ENCODE results near the gene ERC1.
A peak's percentile ranks its signal among the peaks of the same experiment; 100 is the strongest.

Gene ERC1

GRCh38 chr12:1523558-1524050 lies 532.6 kb downstream of the ERC1 start:
- 0 out of 2 replicates have a peak overlapping the region, but pooled peaks have one; percentile 12 for H3K4me3 ChIP-seq (ENCODE audit: low read depth, low read length)
- no peak overlapping the region; the same call in 1 of the 2 replicates for H3K27ac ChIP-seq (ENCODE audit: low read depth, low read length)
- no peaks in the 10 kb centered on the region for H3K9me3 ChIP-seq (ENCODE audit: control insufficient read depth, insufficient read depth, low read depth, low read length)
- peak overlapping the region; percentile 42 for H3K9ac ChIP-seq (ENCODE audit: low read length)
- peaks cover 26% of the 10 kb centered on the region for H3K4me1 ChIP-seq (ENCODE audit: control insufficient read depth, insufficient read depth, low read length)
- H3K36me3 ChIP-seq (ENCODE audit: control insufficient read depth, insufficient read depth, low read length): no peaks in the 10 kb centered on the region
- H3K27me3 ChIP-seq (ENCODE audit: control insufficient read depth, insufficient read depth, low read length): peaks cover 40% of the 10 kb centered on the region

- Histone ChIP-seq H3K27ac (ENCODE audit: low read depth, low read length) (no peak overlapping the region), H3K36me3 (ENCODE audit: control insufficient read depth, insufficient read depth, low read length) (no peaks in the 10 kb centered on the region), H3K4me1 (ENCODE audit: control insufficient read depth, insufficient read depth, low read length) (peaks cover 20% of the 10 kb centered on the region), H3K4me3 (ENCODE audit: low read depth, low read length) (no peak overlapping the region), H3K27me3 (ENCODE audit: control insufficient read depth, insufficient read depth, low read length) (peaks cover 57% of the 10 kb centered on the region), H3K9ac (ENCODE audit: low read length) (no peak overlapping the region), H3K9me3 (ENCODE audit: control insufficient read depth, insufficient read depth, low read depth, low read length) (no peaks in the 10 kb centered on the region)
Measured at GRCh38 chr12:1525858-1526257, 534.8 kb downstream of the ERC1 start.

- Histone ChIP-seq H3K4me1 (ENCODE audit: control insufficient read depth, insufficient read depth, low read length) (peaks cover 20% of the 10 kb centered on the region), H3K36me3 (ENCODE audit: control insufficient read depth, insufficient read depth, low read length) (no peaks in the 10 kb centered on the region), H3K9ac (ENCODE audit: low read length) (no peak overlapping the region), H3K9me3 (ENCODE audit: control insufficient read depth, insufficient read depth, low read depth, low read length) (no peaks in the 10 kb centered on the region), H3K27me3 (ENCODE audit: control insufficient read depth, insufficient read depth, low read length) (peaks cover 77% of the 10 kb centered on the region), H3K4me3 (ENCODE audit: low read depth, low read length) (no peak overlapping the region), H3K27ac (ENCODE audit: low read depth, low read length) (no peak overlapping the region)
Measured at GRCh38 chr12:1527789-1528188, 536.8 kb downstream of the ERC1 start.

GRCh38 chr12:1528791-1529190 lies 537.8 kb downstream of the ERC1 start:
- Histone ChIP-seq H3K27me3 (ENCODE audit: control insufficient read depth, insufficient read depth, low read length) (peaks cover 86% of the 10 kb centered on the region), H3K9me3 (ENCODE audit: control insufficient read depth, insufficient read depth, low read depth, low read length) (no peaks in the 10 kb centered on the region), H3K9ac (ENCODE audit: low read length) (no peak overlapping the region), H3K4me1 (ENCODE audit: control insufficient read depth, insufficient read depth, low read length) (peaks cover 17% of the 10 kb centered on the region), H3K36me3 (ENCODE audit: control insufficient read depth, insufficient read depth, low read length) (no peaks in the 10 kb centered on the region), H3K4me3 (ENCODE audit: low read depth, low read length) (no peak overlapping the region), H3K27ac (ENCODE audit: low read depth, low read length) (no peak overlapping the region)

- Histone ChIP-seq H3K27me3 (ENCODE audit: control insufficient read depth, insufficient read depth, low read length) (peaks cover 85% of the 10 kb centered on the region), H3K4me3 (ENCODE audit: low read depth, low read length) (peak overlapping the region; percentile 61)
Measured at GRCh38 chr12:1529228-1529861, 538.3 kb downstream of the ERC1 start.

GRCh38 chr12:1529862-1530591 lies 539.0 kb downstream of the ERC1 start:
- Histone ChIP-seq H3K9me3 (ENCODE audit: control insufficient read depth, insufficient read depth, low read depth, low read length) (no peaks in the 10 kb centered on the region), H3K9ac (ENCODE audit: low read length) (no peak overlapping the region), H3K36me3 (ENCODE audit: control insufficient read depth, insufficient read depth, low read length) (no peaks in the 10 kb centered on the region), H3K27me3 (ENCODE audit: control insufficient read depth, insufficient read depth, low read length) (peaks cover 85% of the 10 kb centered on the region), H3K4me3 (ENCODE audit: low read depth, low read length) (peak overlapping the region; percentile 61), H3K4me1 (ENCODE audit: control insufficient read depth, insufficient read depth, low read length) (peaks cover 14% of the 10 kb centered on the region; the same call in 1 of the 2 replicates), H3K27ac (ENCODE audit: low read depth, low read length) (no peak overlapping the region)

More at GRCh38 chr12:1529228-1529861, 538.3 kb downstream of the ERC1 start:
- no peak overlapping the region for H3K9ac ChIP-seq (ENCODE audit: low read length)
- H3K27ac ChIP-seq (ENCODE audit: low read depth, low read length): no peak overlapping the region
- no peaks in the 10 kb centered on the region for H3K9me3 ChIP-seq (ENCODE audit: control insufficient read depth, insufficient read depth, low read depth, low read length)
- H3K4me1 ChIP-seq (ENCODE audit: control insufficient read depth, insufficient read depth, low read length): peaks cover 14% of the 10 kb centered on the region; the same call in 1 of the 2 replicates
- no peaks in the 10 kb centered on the region for H3K36me3 ChIP-seq (ENCODE audit: control insufficient read depth, insufficient read depth, low read length)

GRCh38 chr12:1530592-1531152 lies 539.6 kb downstream of the ERC1 start:
- peaks cover 79% of the 10 kb centered on the region for H3K27me3 ChIP-seq (ENCODE audit: control insufficient read depth, insufficient read depth, low read length)
- H3K27ac ChIP-seq (ENCODE audit: low read depth, low read length): no peak overlapping the region
- H3K9ac ChIP-seq (ENCODE audit: low read length): no peak overlapping the region
- H3K9me3 ChIP-seq (ENCODE audit: control insufficient read depth, insufficient read depth, low read depth, low read length): no peaks in the 10 kb centered on the region
- H3K4me1 ChIP-seq (ENCODE audit: control insufficient read depth, insufficient read depth, low read length): peaks cover 14% of the 10 kb centered on the region; the same call in 1 of the 2 replicates
- no peaks in the 10 kb centered on the region for H3K36me3 ChIP-seq (ENCODE audit: control insufficient read depth, insufficient read depth, low read length)
- peak overlapping the region; percentile 61 for H3K4me3 ChIP-seq (ENCODE audit: low read depth, low read length)

GRCh38 chr12:1531153-1531653 lies 540.2 kb downstream of the ERC1 start:
- Histone ChIP-seq H3K9me3 (ENCODE audit: control insufficient read depth, insufficient read depth, low read depth, low read length) (no peaks in the 10 kb centered on the region), H3K9ac (ENCODE audit: low read length) (peak overlapping the region; percentile 48), H3K36me3 (ENCODE audit: control insufficient read depth, insufficient read depth, low read length) (no peaks in the 10 kb centered on the region), H3K27me3 (ENCODE audit: control insufficient read depth, insufficient read depth, low read length) (peaks cover 75% of the 10 kb centered on the region), H3K4me3 (ENCODE audit: low read depth, low read length) (peak overlapping the region; percentile 58), H3K4me1 (ENCODE audit: control insufficient read depth, insufficient read depth, low read length) (peaks cover 14% of the 10 kb centered on the region; the same call in 1 of the 2 replicates), H3K27ac (ENCODE audit: low read depth, low read length) (no peak overlapping the region)

GRCh38 chr12:1531654-1532374 lies 540.8 kb downstream of the ERC1 start:
- Histone ChIP-seq H3K36me3 (ENCODE audit: control insufficient read depth, insufficient read depth, low read length) (no peaks in the 10 kb centered on the region), H3K27ac (ENCODE audit: low read depth, low read length) (no peak overlapping the region), H3K4me1 (ENCODE audit: control insufficient read depth, insufficient read depth, low read length) (peaks cover 14% of the 10 kb centered on the region; the same call in 1 of the 2 replicates), H3K4me3 (ENCODE audit: low read depth, low read length) (peak overlapping the region; percentile 58), H3K27me3 (ENCODE audit: control insufficient read depth, insufficient read depth, low read length) (peaks cover 71% of the 10 kb centered on the region), H3K9ac (ENCODE audit: low read length) (peak overlapping the region; percentile 48), H3K9me3 (ENCODE audit: control insufficient read depth, insufficient read depth, low read depth, low read length) (no peaks in the 10 kb centered on the region)

GRCh38 chr12:1532375-1533165 lies 541.5 kb downstream of the ERC1 start:
- no peak overlapping the region for H3K4me3 ChIP-seq (ENCODE audit: low read depth, low read length)
- H3K27me3 ChIP-seq (ENCODE audit: control insufficient read depth, insufficient read depth, low read length): peaks cover 70% of the 10 kb centered on the region
- no peaks in the 10 kb centered on the region for H3K9me3 ChIP-seq (ENCODE audit: control insufficient read depth, insufficient read depth, low read depth, low read length)
- peaks cover 14% of the 10 kb centered on the region; the same call in 1 of the 2 replicates for H3K4me1 ChIP-seq (ENCODE audit: control insufficient read depth, insufficient read depth, low read length)
- no peak overlapping the region for H3K9ac ChIP-seq (ENCODE audit: low read length)
- no peaks in the 10 kb centered on the region for H3K36me3 ChIP-seq (ENCODE audit: control insufficient read depth, insufficient read depth, low read length)
- no peak overlapping the region for H3K27ac ChIP-seq (ENCODE audit: low read depth, low read length)

All from HUES6 (cell line).